ENCODE results near the gene GHDC.

DNA sequence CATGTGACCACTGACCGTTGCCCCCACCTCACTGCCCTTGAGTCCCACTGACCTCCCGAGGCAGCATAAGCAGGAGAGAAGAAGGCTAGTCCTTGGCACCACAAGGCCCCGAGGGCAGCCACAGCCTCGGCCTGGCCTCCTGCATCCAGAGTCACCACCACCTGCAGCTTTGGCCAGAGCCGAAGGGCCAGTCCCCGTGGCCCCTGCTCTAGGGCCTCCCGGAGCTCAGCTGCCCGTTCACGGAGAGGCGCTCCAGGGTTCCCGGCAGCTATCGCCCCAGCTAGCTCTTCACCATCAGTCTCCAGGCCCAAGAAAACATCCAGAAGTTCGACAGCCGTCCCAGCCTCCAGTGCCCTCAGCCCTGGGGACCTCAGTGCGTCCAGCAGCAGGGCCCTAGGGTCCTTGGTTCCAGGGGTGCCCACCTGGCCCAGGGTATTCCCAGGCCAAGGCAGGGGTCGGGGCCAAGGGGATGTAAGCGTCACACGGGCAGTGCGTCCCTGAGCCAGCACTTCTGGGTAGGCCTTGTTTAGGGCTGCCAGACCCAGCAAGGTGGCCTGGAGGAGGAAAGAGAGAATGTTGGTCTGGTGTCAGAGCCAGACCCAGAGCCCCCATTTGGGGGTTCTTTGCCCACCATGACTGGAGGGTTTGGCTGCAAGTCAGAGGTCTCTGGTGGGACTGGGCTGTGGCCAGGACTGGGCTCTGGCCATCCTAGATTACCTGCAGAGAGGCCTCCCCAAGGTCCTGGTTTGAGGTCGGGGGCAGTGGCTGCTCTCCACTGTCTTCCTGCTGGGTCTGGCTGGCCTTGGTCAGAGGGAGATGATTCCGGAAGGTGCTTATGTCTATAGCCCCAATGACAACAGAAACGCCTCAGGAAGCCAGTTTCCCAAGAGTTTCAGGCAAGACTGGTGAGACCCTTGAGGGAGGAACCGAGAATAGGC, 1.8 kb downstream of the GHDC start:
- TF ChIP-seq, protein P1, sequence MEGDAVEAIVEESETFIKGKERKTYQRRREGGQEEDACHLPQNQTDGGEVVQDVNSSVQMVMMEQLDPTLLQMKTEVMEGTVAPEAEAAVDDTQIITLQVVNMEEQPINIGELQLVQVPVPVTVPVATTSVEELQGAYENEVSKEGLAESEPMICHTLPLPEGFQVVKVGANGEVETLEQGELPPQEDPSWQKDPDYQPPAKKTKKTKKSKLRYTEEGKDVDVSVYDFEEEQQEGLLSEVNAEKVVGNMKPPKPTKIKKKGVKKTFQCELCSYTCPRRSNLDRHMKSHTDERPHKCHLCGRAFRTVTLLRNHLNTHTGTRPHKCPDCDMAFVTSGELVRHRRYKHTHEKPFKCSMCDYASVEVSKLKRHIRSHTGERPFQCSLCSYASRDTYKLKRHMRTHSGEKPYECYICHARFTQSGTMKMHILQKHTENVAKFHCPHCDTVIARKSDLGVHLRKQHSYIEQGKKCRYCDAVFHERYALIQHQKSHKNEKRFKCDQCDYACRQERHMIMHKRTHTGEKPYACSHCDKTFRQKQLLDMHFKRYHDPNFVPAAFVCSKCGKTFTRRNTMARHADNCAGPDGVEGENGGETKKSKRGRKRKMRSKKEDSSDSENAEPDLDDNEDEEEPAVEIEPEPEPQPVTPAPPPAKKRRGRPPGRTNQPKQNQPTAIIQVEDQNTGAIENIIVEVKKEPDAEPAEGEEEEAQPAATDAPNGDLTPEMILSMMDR (IDR thresholded peaks at IDR 0.05; ENCODE audit: poor library complexity, severe bottlenecking), result no peak
- TF ChIP-seq EZH2 (IDR thresholded peaks at IDR 0.05; ENCODE audit: borderline replicate concordance, insufficient read depth, low read length, poor library complexity, severe bottlenecking) (no peak), EP300 (conservative IDR thresholded peaks at IDR 0.05; ENCODE audit: poor library complexity, severe bottlenecking) (no peak), POLR2AphosphoS5 (IDR thresholded peaks at IDR 0.05) (no peak), RAD21 (conservative IDR thresholded peaks at IDR 0.05) (no peak)
- TF ChIP-seq, protein P2, sequence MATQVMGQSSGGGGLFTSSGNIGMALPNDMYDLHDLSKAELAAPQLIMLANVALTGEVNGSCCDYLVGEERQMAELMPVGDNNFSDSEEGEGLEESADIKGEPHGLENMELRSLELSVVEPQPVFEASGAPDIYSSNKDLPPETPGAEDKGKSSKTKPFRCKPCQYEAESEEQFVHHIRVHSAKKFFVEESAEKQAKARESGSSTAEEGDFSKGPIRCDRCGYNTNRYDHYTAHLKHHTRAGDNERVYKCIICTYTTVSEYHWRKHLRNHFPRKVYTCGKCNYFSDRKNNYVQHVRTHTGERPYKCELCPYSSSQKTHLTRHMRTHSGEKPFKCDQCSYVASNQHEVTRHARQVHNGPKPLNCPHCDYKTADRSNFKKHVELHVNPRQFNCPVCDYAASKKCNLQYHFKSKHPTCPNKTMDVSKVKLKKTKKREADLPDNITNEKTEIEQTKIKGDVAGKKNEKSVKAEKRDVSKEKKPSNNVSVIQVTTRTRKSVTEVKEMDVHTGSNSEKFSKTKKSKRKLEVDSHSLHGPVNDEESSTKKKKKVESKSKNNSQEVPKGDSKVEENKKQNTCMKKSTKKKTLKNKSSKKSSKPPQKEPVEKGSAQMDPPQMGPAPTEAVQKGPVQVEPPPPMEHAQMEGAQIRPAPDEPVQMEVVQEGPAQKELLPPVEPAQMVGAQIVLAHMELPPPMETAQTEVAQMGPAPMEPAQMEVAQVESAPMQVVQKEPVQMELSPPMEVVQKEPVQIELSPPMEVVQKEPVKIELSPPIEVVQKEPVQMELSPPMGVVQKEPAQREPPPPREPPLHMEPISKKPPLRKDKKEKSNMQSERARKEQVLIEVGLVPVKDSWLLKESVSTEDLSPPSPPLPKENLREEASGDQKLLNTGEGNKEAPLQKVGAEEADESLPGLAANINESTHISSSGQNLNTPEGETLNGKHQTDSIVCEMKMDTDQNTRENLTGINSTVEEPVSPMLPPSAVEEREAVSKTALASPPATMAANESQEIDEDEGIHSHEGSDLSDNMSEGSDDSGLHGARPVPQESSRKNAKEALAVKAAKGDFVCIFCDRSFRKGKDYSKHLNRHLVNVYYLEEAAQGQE (IDR thresholded peaks at IDR 0.05; ENCODE audit: borderline replicate concordance), result no peak

Data from neural cell (in vitro differentiated cells).